ENCODE measurements around the gene RANBP10.
A peak's percentile ranks its signal among the peaks of the same experiment; 100 is the strongest.

The RANBP10 gene

GRCh38 chr16:67803894-67804293 lies 2.5 kb downstream of the RANBP10 start:
- Histone ChIP-seq H3K4me3 (ENCODE audit: insufficient read depth, low read depth, low read length, poor library complexity, severe bottlenecking) (no peak overlapping the region), H3K27me3 (replicated peaks; ENCODE audit: control insufficient read depth, insufficient read depth, low read length, poor library complexity, severe bottlenecking) (no peaks in the 10 kb centered on the region), H3K27ac (ENCODE audit: insufficient read depth, low read length, poor library complexity, severe bottlenecking) (no peak overlapping the region), H3K4me1 (ENCODE audit: control insufficient read depth, insufficient read depth, low read length, poor library complexity, severe bottlenecking) (peaks cover 36% of the 10 kb centered on the region), H3K9me3 (ENCODE audit: control insufficient read depth, low read length) (no peaks in the 10 kb centered on the region), H3K36me3 (ENCODE audit: control insufficient read depth, insufficient read depth, low read length) (no peaks in the 10 kb centered on the region)
- DNase-seq, result no peak

DNA sequence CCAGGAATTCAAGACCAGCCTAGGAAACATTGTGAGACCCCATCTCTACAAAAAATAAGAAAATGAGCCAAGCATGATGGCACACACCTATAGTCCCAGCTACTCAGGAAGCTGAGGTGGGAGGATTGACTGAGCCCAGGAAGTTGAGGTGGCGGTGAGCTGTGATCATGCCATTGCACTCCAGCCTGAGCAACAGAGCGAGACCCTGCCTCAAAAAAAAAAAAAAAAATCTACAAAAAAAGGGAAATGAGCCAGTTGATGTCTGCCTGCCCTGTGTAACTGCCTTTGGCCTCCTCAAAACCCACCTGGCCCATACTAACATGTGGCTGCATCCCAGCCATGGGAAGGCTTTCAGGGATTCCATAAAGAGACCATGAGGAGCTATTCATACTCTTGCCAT lies 4.5 kb downstream of the RANBP10 start:
- peaks cover 32% of the 10 kb centered on the region for H3K4me1 ChIP-seq (ENCODE audit: control insufficient read depth, insufficient read depth, low read length, poor library complexity, severe bottlenecking)
- H3K4me3 ChIP-seq (ENCODE audit: insufficient read depth, low read depth, low read length, poor library complexity, severe bottlenecking), result no peak overlapping the region
- no peaks in the 10 kb centered on the region for H3K36me3 ChIP-seq (ENCODE audit: control insufficient read depth, insufficient read depth, low read length)
- no peaks in the 10 kb centered on the region for H3K9me3 ChIP-seq (ENCODE audit: control insufficient read depth, low read length)
- no peak overlapping the region for H3K27ac ChIP-seq (ENCODE audit: insufficient read depth, low read length, poor library complexity, severe bottlenecking)
- no peak for DNase-seq
- H3K27me3 ChIP-seq (replicated peaks; ENCODE audit: control insufficient read depth, insufficient read depth, low read length, poor library complexity, severe bottlenecking), result no peaks in the 10 kb centered on the region

DNA sequence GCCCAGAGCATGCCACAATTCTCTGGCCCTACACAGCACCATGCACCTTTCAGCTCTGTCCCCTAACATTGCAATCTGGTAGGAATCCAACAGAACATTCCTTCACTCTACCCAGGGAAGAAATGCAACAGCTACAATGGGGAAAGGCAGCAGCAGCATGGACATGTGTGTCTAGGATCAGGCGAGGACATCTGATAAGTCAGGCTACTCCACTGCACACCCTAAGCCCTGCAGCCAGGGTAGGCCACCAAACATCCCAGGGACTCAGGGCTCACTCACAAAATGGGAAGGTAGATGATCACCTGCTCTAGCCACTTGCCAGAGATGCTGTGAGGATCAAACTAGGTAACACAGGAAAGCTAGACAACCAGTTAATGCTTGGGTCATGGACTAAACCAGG lies 5.1 kb downstream of the RANBP10 start:
- Histone ChIP-seq H3K27me3 (replicated peaks; ENCODE audit: control insufficient read depth, insufficient read depth, low read length, poor library complexity, severe bottlenecking) (no peaks in the 10 kb centered on the region), H3K27ac (ENCODE audit: insufficient read depth, low read length, poor library complexity, severe bottlenecking) (no peak overlapping the region), H3K36me3 (ENCODE audit: control insufficient read depth, insufficient read depth, low read length) (no peaks in the 10 kb centered on the region), H3K9me3 (ENCODE audit: control insufficient read depth, low read length) (no peaks in the 10 kb centered on the region), H3K4me1 (ENCODE audit: control insufficient read depth, insufficient read depth, low read length, poor library complexity, severe bottlenecking) (peaks cover 32% of the 10 kb centered on the region), H3K4me3 (ENCODE audit: insufficient read depth, low read depth, low read length, poor library complexity, severe bottlenecking) (no peak overlapping the region)
- no peak for DNase-seq

DNA sequence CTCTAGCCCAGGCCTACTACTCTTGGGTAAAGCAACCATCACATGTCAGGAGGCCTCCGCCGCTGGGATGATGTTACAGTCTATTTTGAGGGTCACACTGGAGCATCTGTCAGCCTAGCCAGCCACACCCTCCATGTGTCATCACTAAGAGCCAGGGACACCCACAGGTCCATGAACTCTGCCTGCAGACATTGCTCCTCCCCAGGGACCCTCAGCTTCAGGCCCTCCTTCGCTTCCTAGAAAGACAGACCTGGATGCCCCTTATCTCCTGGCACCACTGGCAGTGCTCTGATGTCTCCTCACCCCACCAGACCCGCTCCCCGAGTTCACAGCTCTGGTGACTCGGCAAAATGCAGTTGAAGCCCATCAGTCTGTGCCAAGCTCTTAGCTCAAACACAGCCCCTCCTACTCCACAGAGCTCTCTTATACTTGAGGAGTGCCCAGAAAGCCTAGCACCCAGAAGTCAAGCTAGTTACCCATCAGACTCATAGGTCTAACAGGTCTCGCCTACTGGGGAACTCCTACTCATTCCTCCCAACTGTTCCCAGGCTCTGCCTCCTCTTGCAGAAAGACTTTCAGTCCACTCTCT lies 5.9 kb downstream of the RANBP10 start:
- no peak for DNase-seq
- Histone ChIP-seq H3K27me3 (replicated peaks; ENCODE audit: control insufficient read depth, insufficient read depth, low read length, poor library complexity, severe bottlenecking) (no peaks in the 10 kb centered on the region), H3K36me3 (ENCODE audit: control insufficient read depth, insufficient read depth, low read length) (no peaks in the 10 kb centered on the region), H3K9me3 (ENCODE audit: control insufficient read depth, low read length) (no peaks in the 10 kb centered on the region), H3K27ac (ENCODE audit: insufficient read depth, low read length, poor library complexity, severe bottlenecking) (no peak overlapping the region), H3K4me1 (ENCODE audit: control insufficient read depth, insufficient read depth, low read length, poor library complexity, severe bottlenecking) (peaks cover 26% of the 10 kb centered on the region), H3K4me3 (ENCODE audit: insufficient read depth, low read depth, low read length, poor library complexity, severe bottlenecking) (no peak overlapping the region)

DNA sequence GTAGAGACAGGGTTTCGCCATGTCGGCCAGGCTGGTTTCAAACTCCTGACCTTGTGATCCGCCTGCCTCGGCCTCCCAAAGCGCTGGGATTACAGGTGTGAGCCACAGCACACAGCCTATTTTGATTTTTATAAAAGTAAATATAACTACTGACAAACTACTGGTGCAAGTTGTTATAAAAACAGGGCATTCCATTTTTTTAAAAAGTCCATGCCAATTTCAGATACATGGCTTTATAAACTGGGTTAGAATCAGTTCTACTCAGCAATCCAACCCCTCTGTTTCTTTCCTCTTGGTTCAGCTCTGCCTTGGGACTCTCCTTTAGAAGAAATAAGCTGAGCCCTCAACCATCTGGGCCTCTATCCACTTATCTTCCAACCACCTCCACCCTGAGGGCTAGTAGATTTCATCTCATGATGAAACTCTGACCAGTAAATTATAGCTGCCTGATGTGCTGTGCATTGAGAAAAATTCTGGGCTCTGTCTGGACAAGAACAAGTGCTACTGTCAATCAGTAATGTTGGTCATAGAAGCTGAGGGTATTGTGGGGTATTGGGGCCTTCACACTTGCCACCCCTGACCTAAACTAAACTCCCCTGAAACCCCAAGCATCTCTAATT lies 10.2 kb downstream of the RANBP10 start:
- Histone ChIP-seq H3K9me3 (ENCODE audit: control insufficient read depth, low read length) (no peaks in the 10 kb centered on the region), H3K36me3 (ENCODE audit: control insufficient read depth, insufficient read depth, low read length) (no peaks in the 10 kb centered on the region), H3K27ac (ENCODE audit: insufficient read depth, low read length, poor library complexity, severe bottlenecking) (no peak overlapping the region), H3K4me1 (ENCODE audit: control insufficient read depth, insufficient read depth, low read length, poor library complexity, severe bottlenecking) (peaks cover 3% of the 10 kb centered on the region), H3K4me3 (ENCODE audit: insufficient read depth, low read depth, low read length, poor library complexity, severe bottlenecking) (no peak overlapping the region), H3K27me3 (replicated peaks; ENCODE audit: control insufficient read depth, insufficient read depth, low read length, poor library complexity, severe bottlenecking) (no peaks in the 10 kb centered on the region)
- no peak for DNase-seq

GRCh38 chr16:67790071-67790470 lies 16.3 kb downstream of the RANBP10 start:
- Histone ChIP-seq H3K36me3 (ENCODE audit: control insufficient read depth, insufficient read depth, low read length) (no peaks in the 10 kb centered on the region), H3K4me1 (ENCODE audit: control insufficient read depth, insufficient read depth, low read length, poor library complexity, severe bottlenecking) (no peaks in the 10 kb centered on the region), H3K27ac (ENCODE audit: insufficient read depth, low read length, poor library complexity, severe bottlenecking) (no peak overlapping the region), H3K27me3 (replicated peaks; ENCODE audit: control insufficient read depth, insufficient read depth, low read length, poor library complexity, severe bottlenecking) (no peaks in the 10 kb centered on the region), H3K9me3 (ENCODE audit: control insufficient read depth, low read length) (no peaks in the 10 kb centered on the region), H3K4me3 (ENCODE audit: insufficient read depth, low read depth, low read length, poor library complexity, severe bottlenecking) (no peak overlapping the region)
- no peak for DNase-seq

DNA sequence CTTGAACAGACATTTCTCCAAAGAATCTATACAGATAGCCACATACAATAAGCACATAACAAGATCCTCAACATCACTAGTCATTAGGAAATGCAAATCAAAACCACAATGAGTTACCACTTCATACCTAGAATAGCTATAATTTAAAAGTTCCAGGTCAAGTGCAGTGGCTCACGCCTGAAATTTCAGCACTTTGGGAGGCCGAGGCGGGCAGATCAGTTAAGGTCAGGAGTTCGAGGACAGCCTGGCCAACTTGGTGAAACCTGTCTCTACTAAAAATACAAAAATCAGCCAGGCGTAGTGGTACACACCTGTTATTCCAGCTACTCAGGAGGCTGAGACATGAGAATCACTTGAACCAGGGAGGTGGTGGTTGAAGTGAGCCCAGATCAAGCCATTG lies 19.9 kb downstream of the RANBP10 start:
- no peaks in the 10 kb centered on the region for H3K36me3 ChIP-seq (ENCODE audit: control insufficient read depth, insufficient read depth, low read length)
- no peaks in the 10 kb centered on the region for H3K27me3 ChIP-seq (replicated peaks; ENCODE audit: control insufficient read depth, insufficient read depth, low read length, poor library complexity, severe bottlenecking)
- no peaks in the 10 kb centered on the region for H3K9me3 ChIP-seq (ENCODE audit: control insufficient read depth, low read length)
- DNase-seq, result no peak
- H3K27ac ChIP-seq (ENCODE audit: insufficient read depth, low read length, poor library complexity, severe bottlenecking), result no peak overlapping the region
- H3K4me3 ChIP-seq (ENCODE audit: insufficient read depth, low read depth, low read length, poor library complexity, severe bottlenecking), result no peak overlapping the region
- peaks cover 4% of the 10 kb centered on the region for H3K4me1 ChIP-seq (ENCODE audit: control insufficient read depth, insufficient read depth, low read length, poor library complexity, severe bottlenecking)

- Histone ChIP-seq H3K9me3 (ENCODE audit: control insufficient read depth, low read length) (no peaks in the 10 kb centered on the region), H3K36me3 (ENCODE audit: control insufficient read depth, insufficient read depth, low read length) (no peaks in the 10 kb centered on the region), H3K4me1 (ENCODE audit: control insufficient read depth, insufficient read depth, low read length, poor library complexity, severe bottlenecking) (peaks cover 11% of the 10 kb centered on the region), H3K4me3 (ENCODE audit: insufficient read depth, low read depth, low read length, poor library complexity, severe bottlenecking) (no peak overlapping the region), H3K27ac (ENCODE audit: insufficient read depth, low read length, poor library complexity, severe bottlenecking) (no peak overlapping the region), H3K27me3 (replicated peaks; ENCODE audit: control insufficient read depth, insufficient read depth, low read length, poor library complexity, severe bottlenecking) (no peaks in the 10 kb centered on the region)
- DNase-seq, result no peak
These were observed 23.0 kb downstream of the RANBP10 start for GRCh38 chr16:67783353-67783725.

DNA sequence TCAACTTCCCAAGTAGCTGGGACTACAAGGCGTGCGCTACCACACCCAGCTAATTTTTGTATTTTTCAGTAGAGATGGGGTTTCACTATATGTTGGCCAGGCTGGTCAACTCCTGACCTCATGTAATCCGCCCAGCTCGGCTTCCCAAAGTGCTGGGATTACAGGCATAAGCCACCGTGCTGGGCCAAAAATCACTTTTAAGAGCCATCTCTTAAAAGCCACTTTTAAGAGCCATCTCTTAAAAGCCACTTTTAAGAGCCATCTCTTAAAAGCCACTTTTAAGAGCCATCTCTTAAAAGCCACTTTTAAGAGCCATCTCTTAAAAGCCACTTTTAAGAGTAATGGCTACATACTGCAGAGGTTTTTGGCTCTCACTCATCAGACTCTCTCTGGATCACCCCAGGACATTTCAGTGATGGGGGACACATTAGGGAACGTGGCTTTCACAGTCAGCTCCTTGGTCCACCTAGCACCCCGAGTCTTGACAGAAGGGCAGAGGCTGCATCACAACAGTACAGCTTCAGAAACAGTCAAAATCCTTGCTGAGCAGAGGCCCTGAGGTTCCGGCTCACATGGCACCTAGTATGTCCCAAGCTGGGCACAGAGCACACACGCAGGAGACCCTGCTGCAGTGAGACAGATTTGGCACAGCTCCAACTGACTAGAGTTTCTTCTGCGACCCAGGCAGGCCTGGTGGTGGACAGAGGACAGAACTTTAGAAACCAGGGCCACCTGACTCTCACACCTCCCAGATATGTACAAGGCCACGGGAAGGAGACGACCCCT lies 23.6 kb downstream of the RANBP10 start:
- no peak overlapping the region for H3K27ac ChIP-seq (ENCODE audit: insufficient read depth, low read length, poor library complexity, severe bottlenecking)

GRCh38 chr16:67781565-67781921 lies 24.8 kb downstream of the RANBP10 start:
- Histone ChIP-seq H3K27me3 (replicated peaks; ENCODE audit: control insufficient read depth, insufficient read depth, low read length, poor library complexity, severe bottlenecking) (no peaks in the 10 kb centered on the region), H3K36me3 (ENCODE audit: control insufficient read depth, insufficient read depth, low read length) (no peaks in the 10 kb centered on the region), H3K4me1 (ENCODE audit: control insufficient read depth, insufficient read depth, low read length, poor library complexity, severe bottlenecking) (peaks cover 11% of the 10 kb centered on the region), H3K9me3 (ENCODE audit: control insufficient read depth, low read length) (no peaks in the 10 kb centered on the region), H3K4me3 (ENCODE audit: insufficient read depth, low read depth, low read length, poor library complexity, severe bottlenecking) (no peak overlapping the region), H3K27ac (ENCODE audit: insufficient read depth, low read length, poor library complexity, severe bottlenecking) (peak overlapping the region; percentile 25)
- no peak for DNase-seq

More for the DNA sequence above, 23.6 kb downstream of the RANBP10 start:
- H3K27me3 ChIP-seq (replicated peaks; ENCODE audit: control insufficient read depth, insufficient read depth, low read length, poor library complexity, severe bottlenecking), result no peaks in the 10 kb centered on the region
- DNase-seq, result no peak
- peaks cover 11% of the 10 kb centered on the region for H3K4me1 ChIP-seq (ENCODE audit: control insufficient read depth, insufficient read depth, low read length, poor library complexity, severe bottlenecking)
- H3K36me3 ChIP-seq (ENCODE audit: control insufficient read depth, insufficient read depth, low read length), result no peaks in the 10 kb centered on the region
- H3K9me3 ChIP-seq (ENCODE audit: control insufficient read depth, low read length), result no peaks in the 10 kb centered on the region
- no peak overlapping the region for H3K4me3 ChIP-seq (ENCODE audit: insufficient read depth, low read depth, low read length, poor library complexity, severe bottlenecking)

Data from effector memory CD4-positive, alpha-beta T cell (primary cell).